RWPE1 (cell line): ENCODE measurements around the gene OR2B6.

Experiments
- CTCF ChIA-PET: fragments of 350-600 bp; sonication (Branson Sonifier 250); formaldehyde crosslinking; extraction: SDS; loops from one replicate; lab custom pipeline; 2021; lab: Yijun Ruan, JAX
- POLR2A ChIA-PET: fragments of 400-600 bp; formaldehyde crosslinking; extraction: SDS; loops from one replicate; lab custom pipeline; 2020; ENCODE audit warnings: antibody characterized with exemption; ENCODE audit not compliant: low non-redundant PET; lab: Yijun Ruan, JAX
- DNase-seq: peaks from one replicate; pipeline ENCODE4 v3.0.0; 2012; ENCODE audit warnings: low spot score
- H3K27ac ChIP-seq: fragments of 450-650 bp; 2 replicates; pipeline ENCODE4 v1.5.1; 2017
- TF ChIP-seq, protein P1 (sequence below): fragments of 450-650 bp; conservative IDR thresholded peaks from 2 replicates; pipeline ENCODE4 v1.5.1; 2017; ENCODE audit warnings: low read depth, mild to moderate bottlenecking

The OR2B6 gene

DNA sequence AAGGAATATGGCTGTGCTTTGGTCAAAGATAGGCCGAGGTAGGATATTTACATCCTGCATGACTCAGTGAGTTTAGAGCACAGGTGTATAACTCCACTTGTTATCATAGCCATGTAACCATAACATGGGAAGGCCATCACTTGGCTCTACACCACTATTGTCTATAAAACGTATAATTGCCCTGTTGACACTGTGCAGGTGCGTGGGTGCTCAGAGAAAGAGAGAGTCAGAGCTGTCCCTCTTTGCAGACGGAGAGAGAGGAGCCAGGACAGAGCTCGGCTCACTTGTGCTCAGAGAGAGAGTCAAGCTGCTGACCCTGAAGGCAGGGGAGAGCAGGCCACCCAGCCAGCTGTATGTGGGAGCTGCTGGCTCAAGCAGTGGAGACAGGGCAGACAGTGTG lies 46.0 kb downstream of the OR2B6 start:
- no peak for DNase-seq
- CTCF ChIA-PET, result interaction anchor here (0.7 kb wide), 1 partner anchor 17 kb away, joined by 3 read pairs; no protein-coding TSS in a partner anchor
- POLR2A ChIA-PET, result no interaction called here
- H3K27ac ChIP-seq, result no peak overlapping the region
- TF ChIP-seq, protein P1, sequence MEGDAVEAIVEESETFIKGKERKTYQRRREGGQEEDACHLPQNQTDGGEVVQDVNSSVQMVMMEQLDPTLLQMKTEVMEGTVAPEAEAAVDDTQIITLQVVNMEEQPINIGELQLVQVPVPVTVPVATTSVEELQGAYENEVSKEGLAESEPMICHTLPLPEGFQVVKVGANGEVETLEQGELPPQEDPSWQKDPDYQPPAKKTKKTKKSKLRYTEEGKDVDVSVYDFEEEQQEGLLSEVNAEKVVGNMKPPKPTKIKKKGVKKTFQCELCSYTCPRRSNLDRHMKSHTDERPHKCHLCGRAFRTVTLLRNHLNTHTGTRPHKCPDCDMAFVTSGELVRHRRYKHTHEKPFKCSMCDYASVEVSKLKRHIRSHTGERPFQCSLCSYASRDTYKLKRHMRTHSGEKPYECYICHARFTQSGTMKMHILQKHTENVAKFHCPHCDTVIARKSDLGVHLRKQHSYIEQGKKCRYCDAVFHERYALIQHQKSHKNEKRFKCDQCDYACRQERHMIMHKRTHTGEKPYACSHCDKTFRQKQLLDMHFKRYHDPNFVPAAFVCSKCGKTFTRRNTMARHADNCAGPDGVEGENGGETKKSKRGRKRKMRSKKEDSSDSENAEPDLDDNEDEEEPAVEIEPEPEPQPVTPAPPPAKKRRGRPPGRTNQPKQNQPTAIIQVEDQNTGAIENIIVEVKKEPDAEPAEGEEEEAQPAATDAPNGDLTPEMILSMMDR, result no peak

DNA sequence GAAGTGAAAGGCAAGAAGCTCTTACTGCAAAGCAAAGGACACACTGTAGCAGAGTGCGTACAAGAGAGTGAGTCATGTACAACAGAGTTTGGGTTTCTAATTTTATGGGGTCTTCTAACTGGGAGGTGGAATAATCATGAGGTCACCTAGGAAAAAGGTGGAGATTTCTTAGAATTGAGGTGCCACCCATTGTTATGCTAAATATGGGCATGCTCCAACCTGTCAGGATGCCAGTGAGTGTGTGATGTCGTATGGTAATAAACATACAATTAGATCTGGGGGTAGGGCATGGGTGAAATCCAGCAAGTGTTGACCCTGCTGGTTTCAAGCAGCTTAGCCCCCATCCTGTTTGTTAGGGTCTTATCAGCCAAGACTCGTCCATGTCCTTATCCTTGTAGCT lies 46.6 kb downstream of the OR2B6 start:
- ChIA-PET CTCF (interaction anchor here (0.7 kb wide), 1 partner anchor 17 kb away, joined by 3 read pairs; no protein-coding TSS in a partner anchor), POLR2A (no interaction called here)
- no peak overlapping the region for H3K27ac ChIP-seq
- DNase-seq, result peak; percentile 12
- TF ChIP-seq, protein P1, result no peak

DNA sequence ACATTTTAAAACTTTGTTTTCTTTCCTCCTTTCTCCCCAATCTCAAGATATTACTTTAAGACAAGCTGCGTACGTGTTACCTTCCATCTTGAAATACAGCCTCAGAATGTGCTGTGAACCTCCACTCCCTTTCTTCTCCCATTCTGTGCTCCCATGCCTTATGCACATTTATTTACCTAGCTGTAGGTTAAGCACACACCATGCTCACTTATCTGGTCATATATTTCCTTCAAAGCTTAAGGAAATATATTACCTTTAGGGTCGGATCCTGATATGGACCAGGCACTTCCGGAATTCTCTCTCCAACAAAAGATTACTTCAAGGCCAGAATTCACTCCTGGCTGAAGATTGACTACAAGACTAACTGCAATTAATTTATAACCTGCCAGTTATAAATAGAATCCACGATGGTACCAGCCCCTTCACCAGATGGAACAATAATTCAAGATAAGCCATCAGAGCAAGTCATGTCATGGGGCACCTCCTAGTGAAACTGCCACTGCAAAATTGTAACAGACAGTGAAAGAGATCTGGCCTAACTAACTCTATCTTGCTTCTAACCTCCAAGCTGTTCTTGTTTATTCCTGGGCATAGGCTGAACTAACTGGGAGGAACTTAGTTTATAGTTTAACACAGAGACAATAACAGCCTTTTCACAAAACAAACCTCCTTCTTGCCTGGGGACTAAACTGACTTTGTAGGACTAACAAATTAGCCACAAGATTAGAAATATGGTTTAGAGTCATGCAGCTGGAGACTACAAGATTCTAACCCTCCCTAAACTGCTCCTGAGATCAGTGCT lies 47.5 kb downstream of the OR2B6 start:
- ChIA-PET CTCF (no interaction called here), POLR2A (no interaction called here)
- TF ChIP-seq, protein P1, result no peak
- DNase-seq, result no peak
- no peak overlapping the region for H3K27ac ChIP-seq

DNA sequence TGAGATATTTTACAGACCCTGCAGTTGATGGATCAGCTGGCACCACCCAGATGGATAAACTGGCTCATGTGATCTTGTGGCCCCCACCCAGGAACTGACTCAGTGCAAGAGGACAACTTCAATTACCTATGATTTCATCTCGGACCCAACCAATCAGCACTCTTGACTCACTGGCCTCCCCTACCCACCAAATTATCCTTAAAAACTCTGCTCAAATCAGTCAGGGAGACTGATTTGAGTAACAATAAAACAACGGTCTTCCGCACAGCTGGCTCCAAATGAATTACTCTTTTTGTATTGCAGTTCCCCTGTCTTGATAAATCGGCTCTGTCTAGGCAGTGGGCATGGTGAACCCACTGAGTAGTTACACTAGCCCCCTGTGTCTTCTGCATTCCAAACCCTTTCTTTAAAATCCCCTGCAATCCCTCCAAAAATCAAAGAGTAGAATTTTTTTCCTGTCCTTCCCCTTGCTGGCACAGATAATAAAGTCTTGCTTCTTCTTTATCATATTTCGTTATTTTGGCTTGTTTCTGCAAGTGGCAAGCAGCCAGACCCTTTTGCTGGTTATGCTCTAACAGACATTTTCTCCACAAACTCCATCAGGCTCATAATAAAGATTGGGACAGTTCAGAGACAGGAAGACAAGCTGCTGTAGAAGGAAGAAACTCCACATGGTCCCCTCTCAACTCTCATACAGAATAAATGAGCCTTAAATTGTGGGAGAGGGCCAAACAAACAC lies 48.3 kb downstream of the OR2B6 start:
- no peak for DNase-seq
- TF ChIP-seq, protein P1, result no peak
- H3K27ac ChIP-seq, result no peak overlapping the region
- ChIA-PET CTCF (no interaction called here), POLR2A (no interaction called here)

DNA sequence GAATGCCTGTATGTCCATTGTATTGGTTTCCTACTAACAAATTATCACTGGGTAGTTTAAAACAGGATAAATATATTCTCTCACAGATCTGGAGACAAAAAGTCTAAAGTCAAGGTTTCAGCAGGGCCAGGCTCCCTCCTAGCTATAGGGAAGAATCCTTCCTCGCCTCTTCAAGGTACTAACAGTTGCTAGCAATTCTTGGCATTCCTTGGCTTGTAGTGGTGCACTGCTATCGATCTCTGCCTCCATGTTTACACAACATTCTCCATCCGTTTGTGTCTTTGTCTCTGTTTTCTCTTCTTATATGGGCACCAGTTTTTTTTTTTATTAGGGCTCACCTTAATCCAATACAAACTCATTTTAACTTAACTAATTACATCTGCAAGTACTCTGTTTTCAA lies 48.9 kb downstream of the OR2B6 start:
- no peak overlapping the region for H3K27ac ChIP-seq
- ChIA-PET POLR2A (no interaction called here), CTCF (interaction anchor here (0.7 kb wide), 1 partner anchor 210 kb away, joined by 3 read pairs; no protein-coding TSS in a partner anchor)

More for the DNA sequence above, 48.9 kb downstream of the OR2B6 start:
- TF ChIP-seq, protein P1, result no peak
- DNase-seq, result no peak
